LNCAP (cell line): ENCODE measurements around the gene NR6A1.

ENCODE experiments used
- TF ChIP-seq, protein P1 (sequence below): fragments of 450-650 bp; IDR thresholded peaks from 2 replicates; pipeline ENCODE4 v1.5.1; 2017; ENCODE audit warnings: mild to moderate bottlenecking

The NR6A1 gene

DNA sequence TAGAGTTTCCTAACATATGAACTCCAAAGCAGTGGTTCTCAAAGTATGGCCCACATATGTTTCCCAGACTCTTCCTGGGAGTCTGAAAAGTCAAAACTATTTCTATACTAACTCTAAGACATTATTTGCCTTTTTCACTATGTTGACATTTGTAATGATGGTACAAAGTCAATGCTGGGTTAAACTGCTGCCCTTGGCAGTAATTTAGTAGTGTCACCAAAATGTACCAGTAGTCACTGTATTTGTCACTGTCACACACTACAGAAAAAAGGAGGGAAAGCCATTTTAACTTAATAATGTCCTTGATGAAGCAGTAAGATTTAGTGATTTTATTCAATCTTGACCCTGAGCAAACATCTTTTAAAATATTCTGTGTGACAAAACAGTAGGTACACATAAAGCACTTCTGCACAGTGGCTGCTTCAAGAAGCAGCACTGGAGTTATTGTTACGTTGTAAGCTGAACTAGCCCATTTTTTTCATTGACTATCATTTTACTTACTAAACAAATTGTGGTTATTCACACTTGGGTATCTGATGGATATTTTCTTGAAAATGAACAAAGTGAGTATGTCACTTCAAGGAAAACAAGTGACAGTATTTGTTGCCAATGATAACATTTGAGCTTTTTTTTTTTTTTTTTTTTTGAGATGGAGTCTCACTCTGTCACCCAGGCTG is 90.3 kb downstream of the NR6A1 start:
- TF ChIP-seq, protein P1, sequence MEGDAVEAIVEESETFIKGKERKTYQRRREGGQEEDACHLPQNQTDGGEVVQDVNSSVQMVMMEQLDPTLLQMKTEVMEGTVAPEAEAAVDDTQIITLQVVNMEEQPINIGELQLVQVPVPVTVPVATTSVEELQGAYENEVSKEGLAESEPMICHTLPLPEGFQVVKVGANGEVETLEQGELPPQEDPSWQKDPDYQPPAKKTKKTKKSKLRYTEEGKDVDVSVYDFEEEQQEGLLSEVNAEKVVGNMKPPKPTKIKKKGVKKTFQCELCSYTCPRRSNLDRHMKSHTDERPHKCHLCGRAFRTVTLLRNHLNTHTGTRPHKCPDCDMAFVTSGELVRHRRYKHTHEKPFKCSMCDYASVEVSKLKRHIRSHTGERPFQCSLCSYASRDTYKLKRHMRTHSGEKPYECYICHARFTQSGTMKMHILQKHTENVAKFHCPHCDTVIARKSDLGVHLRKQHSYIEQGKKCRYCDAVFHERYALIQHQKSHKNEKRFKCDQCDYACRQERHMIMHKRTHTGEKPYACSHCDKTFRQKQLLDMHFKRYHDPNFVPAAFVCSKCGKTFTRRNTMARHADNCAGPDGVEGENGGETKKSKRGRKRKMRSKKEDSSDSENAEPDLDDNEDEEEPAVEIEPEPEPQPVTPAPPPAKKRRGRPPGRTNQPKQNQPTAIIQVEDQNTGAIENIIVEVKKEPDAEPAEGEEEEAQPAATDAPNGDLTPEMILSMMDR = no peak

DNA sequence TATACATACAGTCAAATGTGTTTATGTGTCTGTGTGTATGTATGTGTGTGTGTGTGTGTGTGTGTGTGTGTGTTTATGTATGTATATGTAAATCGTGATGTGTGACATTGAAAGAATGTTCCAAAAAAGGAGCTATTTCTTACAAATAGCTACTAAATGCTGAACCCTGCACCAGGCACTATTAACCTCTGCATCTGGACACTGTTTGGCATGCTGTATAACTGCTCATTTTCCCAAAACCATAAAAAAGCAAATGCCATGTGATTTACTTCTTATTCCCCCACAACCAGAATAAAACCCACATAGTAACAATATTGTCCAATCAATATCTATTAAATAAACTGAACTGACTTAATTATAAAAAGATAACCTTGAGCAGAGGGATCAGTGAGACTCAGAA is 91.1 kb downstream of the NR6A1 start:
- TF ChIP-seq, protein P1 = no peak

DNA sequence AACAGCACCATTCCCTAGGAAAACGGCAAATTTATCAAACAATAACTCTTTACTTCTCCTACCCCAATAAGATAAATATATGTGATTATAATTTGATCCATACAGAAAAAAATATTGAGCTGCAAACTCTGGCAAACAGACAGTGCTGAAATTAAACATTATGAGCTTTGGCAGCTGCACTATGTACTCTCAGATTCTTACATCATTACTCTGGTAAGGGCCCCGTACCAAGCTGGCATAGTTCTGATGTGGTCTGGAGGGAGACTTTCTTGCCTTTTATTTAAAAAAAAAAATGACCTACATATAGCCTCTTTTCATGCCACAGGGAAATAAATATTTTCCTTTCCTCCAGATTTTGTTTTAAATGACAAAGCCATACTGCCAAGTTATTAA is 95.0 kb downstream of the NR6A1 start:
- TF ChIP-seq, protein P1 = no peak

DNA sequence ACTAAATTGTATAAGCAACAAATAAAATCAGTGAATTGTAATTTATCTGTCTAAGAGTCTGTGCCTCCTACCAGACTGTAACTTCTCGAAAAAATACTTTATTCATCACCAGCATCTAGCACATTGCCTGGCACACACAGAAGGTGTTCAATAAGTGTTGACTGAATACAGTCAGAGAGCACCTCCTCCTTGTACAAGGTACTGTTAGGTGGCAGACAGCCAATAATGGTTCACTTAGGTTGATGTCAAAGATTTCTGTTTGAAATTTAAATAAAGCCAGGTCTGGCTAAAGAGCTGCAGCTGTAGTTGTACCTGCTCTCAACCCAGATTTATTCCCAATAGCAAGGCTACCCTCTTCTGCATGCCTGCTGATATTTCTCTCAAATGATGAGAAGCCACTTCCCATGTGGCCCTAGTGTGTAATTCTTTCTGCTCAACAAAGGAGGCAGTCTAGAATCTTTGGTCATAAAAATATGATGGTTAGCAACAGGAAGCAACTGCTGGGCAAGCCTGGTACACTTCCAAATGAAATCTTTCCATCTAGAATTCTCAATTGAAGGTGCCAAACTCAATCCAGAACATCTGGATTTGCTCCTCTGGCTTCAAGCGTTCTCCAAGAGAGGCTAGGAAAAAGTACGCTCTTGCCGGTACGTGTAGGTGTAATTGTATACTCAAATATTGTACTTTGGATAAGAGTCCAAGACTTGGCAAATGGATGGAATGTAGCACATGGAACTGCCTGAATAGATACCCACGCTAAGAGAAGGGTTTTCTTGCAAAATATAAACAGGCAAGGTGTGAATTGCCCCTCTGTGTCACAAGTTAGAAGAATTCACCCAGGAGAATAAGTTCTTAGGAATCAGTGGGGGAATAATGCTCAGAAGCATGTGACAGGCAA is 95.6 kb downstream of the NR6A1 start:
- TF ChIP-seq, protein P1 = peak; percentile 28; the same call in 1 of the 2 replicates

DNA sequence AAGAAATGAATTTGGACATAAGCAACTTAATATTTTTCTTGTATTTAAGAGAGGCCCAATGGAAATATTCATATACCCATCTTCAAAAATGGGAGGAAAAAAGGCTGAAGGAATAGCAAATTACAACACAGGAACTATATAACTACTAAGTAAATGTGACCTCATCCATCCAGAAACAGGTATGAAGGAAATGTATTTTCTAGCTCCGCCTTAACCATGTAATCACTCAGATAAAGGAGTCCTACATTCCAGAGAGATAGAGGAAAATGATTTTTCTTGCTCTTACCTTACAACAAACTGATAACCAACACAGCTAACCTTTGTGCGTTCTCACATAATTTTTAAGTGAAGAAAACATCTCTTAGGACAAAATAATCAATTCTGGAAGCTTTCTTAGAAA is 96.5 kb downstream of the NR6A1 start:
- TF ChIP-seq, protein P1 = no peak

DNA sequence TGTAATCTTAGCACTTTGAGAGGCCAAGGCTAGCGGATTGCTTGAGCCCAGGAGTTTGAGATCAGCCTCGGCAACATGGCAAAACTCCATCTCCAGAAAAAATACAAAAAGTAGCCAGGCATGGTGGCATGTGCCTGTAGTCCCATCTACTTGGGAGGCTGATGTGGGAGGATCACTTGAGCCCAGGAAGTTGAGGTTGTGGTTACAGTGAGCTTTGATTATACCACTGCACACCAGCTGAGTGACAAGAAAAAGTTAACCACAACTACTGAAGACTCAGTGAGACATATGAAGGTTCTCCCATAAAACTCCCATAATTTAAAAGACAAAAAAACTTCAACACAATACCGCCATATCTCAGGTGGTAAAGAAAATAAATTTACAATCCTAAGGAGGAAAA is 98.0 kb downstream of the NR6A1 start:
- TF ChIP-seq, protein P1 = no peak

DNA sequence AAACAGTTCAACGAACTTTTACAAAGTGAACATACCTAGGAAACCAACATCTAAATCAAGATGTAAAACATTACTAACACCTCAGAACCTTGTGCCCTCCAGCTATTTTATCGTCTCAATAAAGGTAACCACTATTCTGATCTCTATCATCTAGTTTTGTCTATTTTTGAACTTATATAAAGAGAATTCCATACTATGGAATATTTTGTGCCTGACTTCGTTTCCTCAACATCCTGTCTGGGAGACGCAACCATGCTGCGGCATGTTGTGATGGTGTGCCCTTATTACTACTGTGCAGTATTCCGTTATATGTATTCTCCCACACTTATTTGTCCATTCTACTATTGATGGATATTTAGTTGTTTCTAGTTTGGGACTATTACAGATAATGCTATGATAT is 99.2 kb downstream of the NR6A1 start:
- TF ChIP-seq, protein P1 = no peak
